Measurements from ENCODE around the gene HGD. TPM values are rescaled to one million over a fixed set of nuclear protein-coding genes. Genes with fewer than 3 reads are reported as not detected.

Gene HGD
- total and polyA plus RNA-seq, 2 experiments from 2014 or later = not detected

DNA sequence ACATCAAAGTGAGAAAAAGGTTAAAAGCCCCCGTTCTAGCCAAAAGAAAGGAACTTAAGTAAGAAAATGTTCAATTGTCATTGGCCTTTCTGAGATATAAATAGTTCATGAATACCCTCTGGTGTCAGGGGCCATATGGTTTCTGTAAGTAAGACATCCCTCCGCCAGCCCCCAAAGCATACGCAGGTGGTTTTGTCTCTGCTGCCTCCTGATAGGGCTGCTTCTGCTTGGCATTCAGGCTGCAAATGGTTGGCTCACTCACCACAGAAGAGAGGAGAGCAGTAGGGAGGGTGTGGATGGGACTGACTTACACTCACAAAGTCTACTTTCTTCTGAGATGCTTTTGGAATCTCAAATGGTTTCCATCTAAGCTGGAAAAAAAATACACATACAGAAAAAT lies 29.8 kb downstream of the HGD start:
- no peaks in the 10 kb centered on the region for H3K27me3 ChIP-seq
- peak in 1 of 2 donors; percentile 74 for DNase-seq (ENCODE audit: low read depth in 1 of 2, low spot score in 1 of 2)
- peak overlapping the region; percentile 82 for H3K27ac ChIP-seq
- peaks cover 17% of the 10 kb centered on the region for H3K4me1 ChIP-seq (ENCODE audit: low read depth)
- H3K36me3 ChIP-seq = no peaks in the 10 kb centered on the region
- no peaks in the 10 kb centered on the region for H3K9me3 ChIP-seq (ENCODE audit: low read depth)
- TF ChIP-seq, protein P1, sequence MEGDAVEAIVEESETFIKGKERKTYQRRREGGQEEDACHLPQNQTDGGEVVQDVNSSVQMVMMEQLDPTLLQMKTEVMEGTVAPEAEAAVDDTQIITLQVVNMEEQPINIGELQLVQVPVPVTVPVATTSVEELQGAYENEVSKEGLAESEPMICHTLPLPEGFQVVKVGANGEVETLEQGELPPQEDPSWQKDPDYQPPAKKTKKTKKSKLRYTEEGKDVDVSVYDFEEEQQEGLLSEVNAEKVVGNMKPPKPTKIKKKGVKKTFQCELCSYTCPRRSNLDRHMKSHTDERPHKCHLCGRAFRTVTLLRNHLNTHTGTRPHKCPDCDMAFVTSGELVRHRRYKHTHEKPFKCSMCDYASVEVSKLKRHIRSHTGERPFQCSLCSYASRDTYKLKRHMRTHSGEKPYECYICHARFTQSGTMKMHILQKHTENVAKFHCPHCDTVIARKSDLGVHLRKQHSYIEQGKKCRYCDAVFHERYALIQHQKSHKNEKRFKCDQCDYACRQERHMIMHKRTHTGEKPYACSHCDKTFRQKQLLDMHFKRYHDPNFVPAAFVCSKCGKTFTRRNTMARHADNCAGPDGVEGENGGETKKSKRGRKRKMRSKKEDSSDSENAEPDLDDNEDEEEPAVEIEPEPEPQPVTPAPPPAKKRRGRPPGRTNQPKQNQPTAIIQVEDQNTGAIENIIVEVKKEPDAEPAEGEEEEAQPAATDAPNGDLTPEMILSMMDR (IDR thresholded peaks at IDR 0.05; ENCODE audit: low read depth, low read length) = no peak
- no peak overlapping the region for H3K4me3 ChIP-seq

DNA sequence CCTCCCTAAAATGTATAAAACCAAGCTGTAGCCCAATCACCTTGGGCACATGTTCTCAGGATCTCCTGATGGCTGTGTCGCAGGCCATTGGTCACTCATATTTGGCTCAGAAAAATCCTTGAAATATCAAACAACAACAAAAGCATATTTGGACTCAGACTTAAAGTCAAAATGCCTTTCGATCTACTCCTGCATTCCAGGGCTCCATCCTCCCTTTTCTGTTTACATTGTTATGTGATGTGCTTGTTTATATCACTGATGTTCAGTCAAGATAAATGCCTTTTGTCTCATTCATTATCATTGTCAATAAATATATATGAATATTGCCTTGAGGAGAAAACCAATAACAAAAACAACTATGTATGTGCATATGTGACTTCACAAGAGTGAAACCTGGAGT lies 31.7 kb downstream of the HGD start:
- H3K27me3 ChIP-seq = no peaks in the 10 kb centered on the region
- H3K4me1 ChIP-seq (ENCODE audit: low read depth) = peaks cover 20% of the 10 kb centered on the region
- H3K9me3 ChIP-seq (ENCODE audit: low read depth) = no peaks in the 10 kb centered on the region
- H3K27ac ChIP-seq = no peak overlapping the region
- TF ChIP-seq, protein P1 (IDR thresholded peaks at IDR 0.05; ENCODE audit: low read depth, low read length) = no peak
- no peak for DNase-seq (ENCODE audit: low read depth in 1 of 2, low spot score in 1 of 2)
- H3K36me3 ChIP-seq = no peaks in the 10 kb centered on the region
- H3K4me3 ChIP-seq = no peak overlapping the region

DNA sequence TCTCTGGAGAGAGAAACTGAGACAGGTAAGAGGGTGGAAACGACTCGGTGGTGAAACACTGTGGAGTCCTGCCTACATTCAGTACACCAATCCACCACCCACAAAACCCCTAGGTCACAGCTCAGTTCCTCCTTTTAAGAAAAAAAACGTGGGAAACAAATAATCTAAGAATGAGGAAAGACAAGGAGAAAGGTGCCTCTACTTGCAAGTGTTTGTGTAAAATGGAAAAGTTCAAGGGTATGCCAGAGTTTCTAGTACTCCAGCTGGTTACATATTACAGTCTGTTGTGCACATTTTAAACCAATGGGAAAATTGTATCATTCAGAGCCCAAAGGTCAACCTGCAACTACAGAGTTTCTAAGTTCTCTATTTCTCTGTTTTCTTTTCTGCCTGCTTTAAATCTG lies 32.2 kb downstream of the HGD start:
- DNase-seq (ENCODE audit: low read depth in 1 of 2, low spot score in 1 of 2) = no peak
- TF ChIP-seq, protein P1 (IDR thresholded peaks at IDR 0.05; ENCODE audit: low read depth, low read length) = no peak
- Histone ChIP-seq H3K27me3 (no peaks in the 10 kb centered on the region), H3K4me1 (ENCODE audit: low read depth) (peaks cover 20% of the 10 kb centered on the region), H3K4me3 (no peak overlapping the region), H3K27ac (no peak overlapping the region), H3K9me3 (ENCODE audit: low read depth) (no peaks in the 10 kb centered on the region), H3K36me3 (no peaks in the 10 kb centered on the region)

DNA sequence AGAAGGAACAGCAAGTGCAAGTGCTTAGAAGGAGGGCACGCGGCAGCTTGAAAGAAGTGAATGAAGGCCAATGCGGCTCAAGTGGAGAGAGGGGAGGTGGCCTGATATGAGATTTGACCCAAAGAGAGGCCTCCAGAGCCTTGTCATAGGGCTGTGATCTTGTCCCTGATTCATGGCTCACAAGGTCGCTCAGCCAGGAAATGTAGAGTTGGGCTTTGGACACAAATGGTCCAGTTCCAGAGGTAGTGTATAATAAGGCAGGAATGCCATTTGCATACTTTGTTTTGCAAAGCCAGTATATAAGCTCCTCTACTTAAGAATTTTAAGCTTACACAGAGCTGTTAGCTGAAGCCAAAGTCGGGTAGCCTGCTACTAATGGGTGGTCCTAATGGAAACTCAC lies 33.7 kb downstream of the HGD start:
- Histone ChIP-seq H3K4me1 (ENCODE audit: low read depth) (peaks cover 17% of the 10 kb centered on the region), H3K36me3 (no peaks in the 10 kb centered on the region), H3K27ac (no peak overlapping the region), H3K9me3 (ENCODE audit: low read depth) (no peaks in the 10 kb centered on the region), H3K27me3 (no peaks in the 10 kb centered on the region), H3K4me3 (no peak overlapping the region)
- DNase-seq (ENCODE audit: low read depth in 1 of 2, low spot score in 1 of 2) = no peak
- TF ChIP-seq, protein P1 (IDR thresholded peaks at IDR 0.05; ENCODE audit: low read depth, low read length) = no peak

DNA sequence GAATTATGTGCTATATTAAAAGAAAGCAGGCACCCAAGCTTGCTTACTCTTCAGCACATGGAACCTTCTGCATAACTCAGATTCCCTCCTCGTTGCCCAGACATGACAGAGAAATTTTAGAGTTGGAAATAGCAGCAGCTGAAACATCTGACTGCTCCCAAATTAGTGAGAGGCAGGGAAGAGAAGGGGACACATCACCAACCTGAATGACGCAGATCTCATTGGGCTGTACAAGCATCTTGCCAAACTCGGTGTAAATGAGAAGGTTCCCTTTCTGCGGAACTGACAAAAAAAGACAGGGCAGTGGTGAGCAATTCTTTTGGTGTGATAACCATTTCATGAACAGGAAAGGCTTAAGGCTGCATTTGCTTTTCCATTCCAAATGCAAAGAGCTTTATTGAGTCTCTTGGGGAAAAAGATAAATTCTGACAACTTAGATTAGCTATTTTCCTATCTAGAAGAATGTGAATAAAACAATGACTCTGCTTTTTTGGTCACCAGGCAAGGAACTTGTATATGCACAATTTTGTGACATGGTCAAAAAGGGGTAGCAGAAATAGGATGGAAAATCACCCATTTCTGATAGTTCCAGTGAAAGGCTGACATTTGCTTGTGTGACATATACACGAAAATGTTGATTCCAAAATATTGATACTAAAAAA lies 35.1 kb downstream of the HGD start:
- Histone ChIP-seq H3K9me3 (ENCODE audit: low read depth) (no peaks in the 10 kb centered on the region), H3K27me3 (no peaks in the 10 kb centered on the region), H3K27ac (no peak overlapping the region), H3K36me3 (no peaks in the 10 kb centered on the region), H3K4me3 (no peak overlapping the region), H3K4me1 (ENCODE audit: low read depth) (peaks cover 5% of the 10 kb centered on the region)
- peak in 1 of 2 donors; percentile 62 for DNase-seq (ENCODE audit: low read depth in 1 of 2, low spot score in 1 of 2)
- TF ChIP-seq, protein P1 (IDR thresholded peaks at IDR 0.05; ENCODE audit: low read depth, low read length) = no peak

Data from cardiac muscle cell (in vitro differentiated cells and primary cell).